KMS-11 (cell line): ENCODE data around the gene TAF11L8.
A peak's percentile ranks its signal among the peaks of the same experiment; 100 is the strongest.
"Not testable (repeated sequence)": the region's sequence is repeated elsewhere in the genome, so short reads cannot be mapped to it uniquely, and the experiment has no call there.

ENCODE experiments used
- H2AFZ ChIP-seq: fragments of 200-600 bp; sonication (generic); 2 replicates; pipeline ENCODE4 v1.6.1; 2016; ENCODE audit warnings: antibody characterized with exemption, mixed run types, low read depth
- H3K27ac ChIP-seq: fragments of 200-600 bp; sonication (generic); 2 replicates; pipeline ENCODE4 v1.6.1; 2016; ENCODE audit warnings: mild to moderate bottlenecking, mixed run types
- H3K27me3 ChIP-seq: fragments of 200-600 bp; sonication (generic); 2 replicates; pipeline ENCODE4 v1.6.1; 2017; ENCODE audit warnings: mild to moderate bottlenecking, low read depth, mixed run types, moderate library complexity; ENCODE audit not compliant: insufficient read depth
- H3K36me3 ChIP-seq: fragments of 200-600 bp; sonication (generic); 2 replicates; pipeline ENCODE4 v1.6.1; 2017; ENCODE audit warnings: mild to moderate bottlenecking, mixed run types; ENCODE audit not compliant: insufficient read depth
- H3K4me1 ChIP-seq: fragments of 200-600 bp; sonication (generic); 2 replicates; pipeline ENCODE4 v1.6.1; 2016; ENCODE audit warnings: mild to moderate bottlenecking, low read depth, mixed run types; ENCODE audit not compliant: poor library complexity, severe bottlenecking
- H3K4me2 ChIP-seq: fragments of 200-600 bp; sonication (generic); 2 replicates; pipeline ENCODE4 v1.7.0; 2016; ENCODE audit warnings: mild to moderate bottlenecking, mixed run types
- H3K4me3 ChIP-seq: fragments of 200-600 bp; sonication (generic); IDR thresholded peaks from 2 replicates; pipeline ENCODE4 v1.6.1; 2017; ENCODE audit warnings: low read depth, low read length, mixed read lengths; ENCODE audit not compliant: insufficient read depth
- H3K79me2 ChIP-seq: fragments of 200-600 bp; sonication (generic); 2 replicates; pipeline ENCODE4 v1.6.1; 2016; ENCODE audit warnings: low read depth, mixed run types; ENCODE audit not compliant: insufficient read depth
- H3K9ac ChIP-seq: fragments of 200-600 bp; sonication (generic); 2 replicates; pipeline ENCODE4 v1.6.1; 2016; ENCODE audit warnings: mild to moderate bottlenecking, mixed run types
- H4K20me1 ChIP-seq: fragments of 200-600 bp; sonication (generic); 2 replicates; pipeline ENCODE4 v1.6.1; 2016; ENCODE audit warnings: mild to moderate bottlenecking, mixed run types; ENCODE audit not compliant: insufficient read depth
- TF ChIP-seq, protein P1 (sequence below): fragments of 200-600 bp; sonication (generic); conservative IDR thresholded peaks from 2 replicates; pipeline ENCODE4 v1.6.1; 2017; ENCODE audit warnings: low read depth, mild to moderate bottlenecking, antibody characterized with exemption, low read length, moderate library complexity, mixed read lengths

Gene TAF11L8

DNA sequence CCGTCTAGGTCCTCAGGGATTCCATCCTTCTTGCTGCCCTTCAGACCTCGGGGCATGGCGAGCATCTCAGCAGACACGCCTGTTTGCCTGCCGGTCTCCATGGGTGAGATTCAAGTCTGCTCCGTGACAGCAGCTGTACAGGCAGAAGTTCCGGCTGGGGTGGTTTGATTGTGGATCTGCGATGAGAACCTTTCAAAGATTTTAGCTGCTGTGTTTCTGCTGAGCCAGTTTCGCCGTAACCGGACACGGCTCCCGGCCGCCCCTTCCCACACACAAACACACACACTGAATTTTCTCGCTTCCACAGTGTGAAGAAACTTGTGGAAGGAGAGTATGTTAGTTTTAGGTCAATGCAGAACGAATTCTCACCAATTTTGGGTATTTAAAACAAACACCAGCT is at the start of gene TAF11L8:
TSS of gene TAF11L8 (minus strand) at position 101 of the 400 bp plus-strand sequence.
- not testable (repeated sequence) for H4K20me1 ChIP-seq, H3K27me3 ChIP-seq, H3K27ac ChIP-seq, H3K4me2 ChIP-seq, H3K4me3 ChIP-seq, H3K4me1 ChIP-seq, H2AFZ ChIP-seq, H3K36me3 ChIP-seq, H3K9ac ChIP-seq, H3K79me2 ChIP-seq

DNA sequence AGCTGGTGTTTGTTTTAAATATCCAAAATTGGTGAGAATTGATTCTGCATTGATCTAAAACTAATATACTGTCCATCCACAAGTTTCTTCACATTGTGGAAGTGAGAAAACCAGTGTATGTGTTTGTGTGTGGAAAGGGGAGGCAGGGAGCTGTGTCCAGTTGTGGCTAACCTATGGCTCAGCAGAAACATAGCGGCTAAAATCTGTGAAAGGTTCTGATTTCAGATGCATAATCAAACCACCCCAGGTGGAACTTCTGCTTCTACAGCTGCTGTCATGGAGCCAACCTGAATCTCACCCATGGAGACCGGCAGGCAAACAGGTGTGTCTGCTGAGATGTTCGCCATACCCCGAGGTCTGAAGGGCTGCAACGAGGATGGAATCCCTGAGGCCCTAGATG is 43.4 kb upstream of the TAF11L8 start, which contains the start of gene TAF11L14:
TSS of gene TAF11L14 (plus strand) at position 301 of the 400 bp plus-strand sequence.
- no peaks in the 10 kb centered on the region for H4K20me1 ChIP-seq
- H3K27me3 ChIP-seq, result no peaks in the 10 kb centered on the region
- TF ChIP-seq, protein P1, sequence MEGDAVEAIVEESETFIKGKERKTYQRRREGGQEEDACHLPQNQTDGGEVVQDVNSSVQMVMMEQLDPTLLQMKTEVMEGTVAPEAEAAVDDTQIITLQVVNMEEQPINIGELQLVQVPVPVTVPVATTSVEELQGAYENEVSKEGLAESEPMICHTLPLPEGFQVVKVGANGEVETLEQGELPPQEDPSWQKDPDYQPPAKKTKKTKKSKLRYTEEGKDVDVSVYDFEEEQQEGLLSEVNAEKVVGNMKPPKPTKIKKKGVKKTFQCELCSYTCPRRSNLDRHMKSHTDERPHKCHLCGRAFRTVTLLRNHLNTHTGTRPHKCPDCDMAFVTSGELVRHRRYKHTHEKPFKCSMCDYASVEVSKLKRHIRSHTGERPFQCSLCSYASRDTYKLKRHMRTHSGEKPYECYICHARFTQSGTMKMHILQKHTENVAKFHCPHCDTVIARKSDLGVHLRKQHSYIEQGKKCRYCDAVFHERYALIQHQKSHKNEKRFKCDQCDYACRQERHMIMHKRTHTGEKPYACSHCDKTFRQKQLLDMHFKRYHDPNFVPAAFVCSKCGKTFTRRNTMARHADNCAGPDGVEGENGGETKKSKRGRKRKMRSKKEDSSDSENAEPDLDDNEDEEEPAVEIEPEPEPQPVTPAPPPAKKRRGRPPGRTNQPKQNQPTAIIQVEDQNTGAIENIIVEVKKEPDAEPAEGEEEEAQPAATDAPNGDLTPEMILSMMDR, result no peak
- H2AFZ ChIP-seq, result no peak within 1 kb of the TSS
- H3K36me3 ChIP-seq, result no peaks in the 10 kb centered on the region
- no peak within 1 kb of the TSS for H3K27ac ChIP-seq
- H3K4me2 ChIP-seq, result no peak within 1 kb of the TSS
- no peak within 1 kb of the TSS for H3K4me3 ChIP-seq
- no peak within 1 kb of the TSS for H3K9ac ChIP-seq
- H3K4me1 ChIP-seq, result no peaks in the 10 kb centered on the region
- H3K79me2 ChIP-seq, result no peaks in the 10 kb centered on the region

DNA sequence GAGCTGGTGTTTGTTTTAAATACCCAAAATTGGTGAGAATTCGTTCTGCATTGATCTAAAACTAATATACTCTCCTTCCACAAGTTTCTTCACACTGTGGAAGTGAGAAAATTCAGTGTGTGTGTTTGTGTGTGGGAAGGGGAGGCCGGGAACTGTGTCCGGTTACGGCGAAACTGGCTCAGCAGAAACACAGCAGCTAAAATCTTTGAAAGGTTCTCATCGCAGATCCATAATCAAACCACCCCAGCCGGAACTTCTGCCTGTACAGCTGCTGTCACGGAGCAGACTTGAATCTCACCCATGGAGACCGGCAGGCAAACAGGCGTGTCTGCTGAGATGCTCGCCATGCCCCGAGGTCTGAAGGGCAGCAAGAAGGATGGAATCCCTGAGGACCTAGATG is 41.0 kb upstream of the TAF11L8 start, which contains the start of gene TAF11L13:
TSS of gene TAF11L13 (plus strand) at position 301 of the 400 bp plus-strand sequence.
- H3K4me2 ChIP-seq, H3K4me1 ChIP-seq, H3K79me2 ChIP-seq, H4K20me1 ChIP-seq, H3K27ac ChIP-seq, H3K4me3 ChIP-seq, H2AFZ ChIP-seq, H3K36me3 ChIP-seq, H3K27me3 ChIP-seq, H3K9ac ChIP-seq: not testable (repeated sequence)

DNA sequence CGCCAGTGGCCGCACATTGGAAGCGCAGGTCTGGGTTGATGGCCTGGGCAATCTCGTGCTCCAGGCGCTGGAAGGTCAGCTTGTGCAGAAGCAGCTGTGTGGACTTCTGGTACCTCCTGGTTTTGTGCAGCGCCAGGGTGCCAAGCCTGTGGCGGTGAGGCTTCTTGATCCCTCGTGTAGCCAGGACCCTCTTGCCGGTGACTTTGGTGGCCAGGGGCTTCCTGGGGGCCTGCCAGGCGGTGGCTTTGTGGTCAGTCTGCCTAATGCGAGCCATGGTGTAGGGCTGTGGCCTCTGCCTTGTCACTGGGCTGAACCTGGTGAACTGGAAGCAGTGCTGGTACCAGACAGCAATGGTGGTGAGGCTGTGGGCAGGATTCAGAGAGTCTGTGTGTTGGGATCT is 34.9 kb upstream of the TAF11L8 start:
- Histone ChIP-seq H3K27ac (no peak overlapping the region), H3K4me3 (no peak overlapping the region), H3K79me2 (no peaks in the 10 kb centered on the region), H3K9ac (no peak overlapping the region), H3K4me2 (no peak overlapping the region), H3K36me3 (no peaks in the 10 kb centered on the region), H2AFZ (no peak overlapping the region), H4K20me1 (no peaks in the 10 kb centered on the region), H3K27me3 (no peaks in the 10 kb centered on the region), H3K4me1 (no peaks in the 10 kb centered on the region)
- TF ChIP-seq, protein P1, result no peak

DNA sequence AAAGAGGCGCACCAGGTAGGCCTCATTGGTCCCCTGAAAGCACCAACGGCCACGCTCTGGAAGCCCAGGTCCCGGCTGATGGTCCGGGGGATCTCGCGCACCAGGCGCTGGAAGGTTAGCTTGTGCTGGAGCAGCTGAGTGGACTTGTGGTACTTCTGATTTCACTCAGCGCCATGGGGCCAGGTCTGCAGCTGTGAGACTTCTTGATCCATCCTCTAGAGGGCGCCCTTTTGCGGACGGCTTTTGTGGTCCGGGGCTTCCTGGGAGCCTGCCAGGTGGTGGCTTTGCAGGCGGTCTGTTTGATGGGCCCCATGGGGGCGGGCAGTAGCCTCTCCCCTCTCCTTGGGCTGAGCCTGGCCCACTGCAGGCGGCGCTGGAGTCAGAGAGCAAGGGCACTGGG is 29.9 kb upstream of the TAF11L8 start:
- Histone ChIP-seq H3K4me1 (no peaks in the 10 kb centered on the region), H3K27ac (no peak overlapping the region), H3K79me2 (no peaks in the 10 kb centered on the region), H2AFZ (no peak overlapping the region), H4K20me1 (no peaks in the 10 kb centered on the region), H3K9ac (no peak overlapping the region), H3K4me2 (no peak overlapping the region), H3K36me3 (no peaks in the 10 kb centered on the region), H3K4me3 (no peak overlapping the region), H3K27me3 (no peaks in the 10 kb centered on the region)
- TF ChIP-seq, protein P1, result peak; percentile 40; the same call in 1 of the 2 replicates
